LNCaP clone FGC (cell line): ENCODE results near the gene POLR2M.
A peak's percentile ranks its signal among the peaks of the same experiment; 100 is the strongest.

Source experiments
- DNase-seq: peaks from one replicate; pipeline ENCODE4 v3.0.0-alpha.2; 2011; ENCODE audit warnings: low read depth
- H3K4me3 ChIP-seq: 2 replicates; pipeline ENCODE4 v1.5.1; 2011; ENCODE audit warnings: mild to moderate bottlenecking, low read depth, low read length, control low read depth
- TF ChIP-seq, protein P1 (sequence below): IDR thresholded peaks from 2 replicates; pipeline ENCODE4 v1.5.1; 2012; ENCODE audit warnings: mild to moderate bottlenecking; ENCODE audit not compliant: control insufficient read depth, insufficient read depth; ENCODE audit errors: extremely low read depth

Gene POLR2M

DNA sequence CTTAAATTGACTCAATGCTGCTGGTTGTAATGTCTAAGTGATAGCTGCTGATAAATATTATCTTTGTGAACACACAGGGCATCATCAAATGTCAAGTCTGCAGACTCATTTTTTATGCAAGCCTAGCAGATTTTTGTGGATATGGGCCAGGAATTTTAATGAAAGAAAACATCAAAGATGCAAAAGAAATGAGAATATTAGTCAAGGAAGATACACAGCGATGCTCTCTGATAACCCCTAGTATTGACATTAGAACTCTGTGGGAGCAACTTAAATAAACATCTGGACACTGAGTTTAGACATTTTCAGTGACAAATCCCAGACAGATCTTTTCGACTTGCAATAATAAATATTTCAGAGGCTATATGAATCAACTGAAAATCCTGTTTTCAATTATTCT is 28.3 kb downstream of the POLR2M start:
- DNase-seq = peak; percentile 52
- TF ChIP-seq, protein P1, sequence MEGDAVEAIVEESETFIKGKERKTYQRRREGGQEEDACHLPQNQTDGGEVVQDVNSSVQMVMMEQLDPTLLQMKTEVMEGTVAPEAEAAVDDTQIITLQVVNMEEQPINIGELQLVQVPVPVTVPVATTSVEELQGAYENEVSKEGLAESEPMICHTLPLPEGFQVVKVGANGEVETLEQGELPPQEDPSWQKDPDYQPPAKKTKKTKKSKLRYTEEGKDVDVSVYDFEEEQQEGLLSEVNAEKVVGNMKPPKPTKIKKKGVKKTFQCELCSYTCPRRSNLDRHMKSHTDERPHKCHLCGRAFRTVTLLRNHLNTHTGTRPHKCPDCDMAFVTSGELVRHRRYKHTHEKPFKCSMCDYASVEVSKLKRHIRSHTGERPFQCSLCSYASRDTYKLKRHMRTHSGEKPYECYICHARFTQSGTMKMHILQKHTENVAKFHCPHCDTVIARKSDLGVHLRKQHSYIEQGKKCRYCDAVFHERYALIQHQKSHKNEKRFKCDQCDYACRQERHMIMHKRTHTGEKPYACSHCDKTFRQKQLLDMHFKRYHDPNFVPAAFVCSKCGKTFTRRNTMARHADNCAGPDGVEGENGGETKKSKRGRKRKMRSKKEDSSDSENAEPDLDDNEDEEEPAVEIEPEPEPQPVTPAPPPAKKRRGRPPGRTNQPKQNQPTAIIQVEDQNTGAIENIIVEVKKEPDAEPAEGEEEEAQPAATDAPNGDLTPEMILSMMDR = no peak
- no peak overlapping the region for H3K4me3 ChIP-seq

DNA sequence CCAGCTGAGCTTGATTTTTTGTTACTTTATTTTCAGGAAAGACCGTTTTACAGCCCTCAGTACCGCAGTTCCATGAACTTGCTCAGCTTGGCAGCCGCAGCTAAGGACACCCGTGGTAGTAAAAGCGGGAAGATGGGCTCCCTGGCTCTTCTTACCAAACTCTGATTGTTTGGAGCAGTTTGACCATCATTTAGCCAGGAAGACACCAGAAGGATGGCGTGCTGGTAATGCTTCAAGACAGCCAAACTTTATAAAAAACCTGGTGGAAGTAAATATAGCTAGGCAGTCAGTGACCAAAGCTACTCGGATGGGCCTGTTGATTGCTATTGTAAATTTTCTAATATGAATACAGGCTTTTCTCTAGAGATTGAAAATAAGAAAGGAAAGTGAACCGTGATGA is 28.9 kb downstream of the POLR2M start:
- DNase-seq = peak; percentile 41
- no peak overlapping the region for H3K4me3 ChIP-seq
- TF ChIP-seq, protein P1 = no peak

DNA sequence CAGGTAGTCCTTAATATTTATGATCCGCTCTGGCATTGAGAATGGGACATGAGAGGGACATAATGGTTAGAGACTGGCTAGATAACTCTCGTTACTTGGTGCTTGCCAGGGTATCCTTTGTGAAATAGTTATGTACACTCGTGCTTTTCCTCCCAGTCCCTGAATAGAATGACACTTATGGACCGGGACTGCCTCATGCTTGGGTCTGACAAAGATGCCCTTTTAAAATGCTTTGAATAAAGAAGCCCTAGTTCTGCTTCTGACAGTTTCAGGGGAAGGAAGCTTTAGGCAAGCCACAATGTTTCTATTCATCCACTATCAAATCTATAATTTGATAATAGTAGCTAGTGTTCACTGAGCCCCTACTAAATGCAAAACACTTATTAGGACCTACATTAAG is 29.4 kb downstream of the POLR2M start:
- TF ChIP-seq, protein P1 = no peak
- DNase-seq = no peak
- H3K4me3 ChIP-seq = no peak overlapping the region

DNA sequence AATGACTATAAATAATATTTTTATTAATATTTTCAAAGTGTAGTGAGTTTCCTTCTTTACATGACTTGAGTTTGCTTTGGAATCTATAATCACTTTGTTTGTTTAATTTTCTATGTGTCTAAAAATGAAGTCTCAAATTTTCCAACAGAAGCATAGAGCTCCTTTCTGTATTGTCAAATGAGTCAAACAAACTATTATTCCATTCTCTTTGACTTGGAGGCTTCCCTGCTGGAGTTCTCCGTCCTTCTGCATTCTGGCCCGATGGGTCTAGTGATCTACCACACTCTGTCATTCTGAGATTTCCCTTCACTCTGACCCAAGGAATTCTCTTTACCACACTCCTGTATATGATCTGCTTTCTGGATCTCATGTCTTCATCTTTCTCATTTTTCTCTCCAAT is 30.1 kb downstream of the POLR2M start:
- DNase-seq = no peak
- H3K4me3 ChIP-seq = no peak overlapping the region
- TF ChIP-seq, protein P1 = no peak

DNA sequence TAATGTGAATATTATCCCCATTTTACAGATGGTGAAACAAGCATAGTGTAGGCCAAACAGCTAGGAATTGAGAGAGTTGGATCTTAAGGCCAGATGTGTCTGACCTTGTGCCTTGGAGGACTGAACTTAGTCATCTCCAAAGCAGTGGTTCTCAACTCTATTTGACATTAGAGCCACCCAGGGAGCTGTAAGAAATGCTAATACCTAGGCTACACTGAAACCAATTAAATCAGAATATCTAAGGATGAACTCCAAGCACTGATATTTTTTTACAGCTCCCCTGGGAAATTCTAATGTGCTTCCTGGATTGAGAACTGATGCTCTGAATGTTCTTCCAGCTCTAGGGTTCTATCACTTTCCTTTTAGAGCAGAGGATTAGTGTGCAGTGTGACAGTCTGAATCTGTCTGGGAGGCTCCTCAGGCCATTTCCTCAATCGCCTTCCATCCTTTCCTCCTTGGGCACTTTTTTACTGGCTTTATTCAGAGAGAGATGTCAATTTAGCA is 32.3 kb downstream of the POLR2M start:
- TF ChIP-seq, protein P1 = no peak
- H3K4me3 ChIP-seq = no peak overlapping the region
- DNase-seq = no peak

DNA sequence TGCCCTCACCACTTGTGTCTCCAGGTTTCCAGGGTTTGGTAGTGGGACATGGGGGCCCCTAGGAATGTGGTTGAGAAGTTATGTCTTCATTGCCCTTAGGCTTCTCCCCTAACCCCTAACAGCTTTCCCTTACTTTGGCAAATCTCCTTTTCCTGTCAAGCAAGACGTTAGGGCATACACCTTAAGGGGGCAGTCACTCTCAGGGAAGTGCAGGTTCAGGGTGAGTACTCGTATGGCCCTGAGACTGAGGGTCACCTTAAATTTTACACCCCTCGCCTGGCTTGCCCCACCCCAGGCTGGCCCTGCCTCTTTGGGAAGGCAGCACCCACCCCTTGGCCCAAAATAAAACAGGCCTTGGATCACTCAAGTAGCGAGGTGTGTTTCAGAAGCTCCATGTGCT is 33.5 kb downstream of the POLR2M start:
- TF ChIP-seq, protein P1 = no peak
- no peak for DNase-seq

DNA sequence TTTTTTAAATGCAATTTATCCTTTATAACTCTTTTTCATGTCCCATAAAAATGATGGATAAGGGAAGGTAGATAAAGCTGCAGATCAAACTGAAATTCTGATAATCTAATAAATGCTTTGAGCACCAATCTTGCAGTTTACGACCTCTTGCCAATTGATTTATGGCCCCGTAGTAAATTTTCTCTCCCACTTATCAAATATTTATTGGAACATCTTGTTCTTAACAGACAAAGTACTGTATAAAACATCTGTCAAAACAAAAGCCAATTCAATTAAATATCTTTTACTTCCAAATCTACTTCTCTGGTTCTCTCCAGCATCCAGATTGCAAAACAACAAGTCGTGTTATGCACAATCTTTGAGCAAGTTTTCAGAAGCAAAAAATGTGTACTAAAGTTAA is 34.6 kb downstream of the POLR2M start:
- TF ChIP-seq, protein P1 = no peak
- DNase-seq = peak; percentile 81
- H3K4me3 ChIP-seq = no peak overlapping the region

More for the DNA sequence above, 33.5 kb downstream of the POLR2M start:
- no peak overlapping the region for H3K4me3 ChIP-seq
